Measurements from ENCODE around the gene CT83.

The CT83 gene

GRCh38 chrX:116462822-116463221 lies at the start of gene CT83:
CT83 (minus strand) TSS chrX:116462976; CDS start chrX:116462856, 120 bp downstream.
- no peak for TF ChIP-seq JUND (IDR thresholded peaks at IDR 0.05; ENCODE audit: low read depth)
- DNase-seq (ENCODE audit: low read depth in 1 of 2, low spot score in 1 of 2), result no peak
- in situ Hi-C loops (cut with HindIII; ENCODE audit: low pct_unique_long_range_greater_than_20kb, low sequenced_read_pairs), result no loop called here

GRCh38 chrX:116499780-116500179 lies 37.0 kb upstream of the CT83 start:
- TF ChIP-seq JUND (IDR thresholded peaks at IDR 0.05; ENCODE audit: low read depth), result no peak
- peak in 1 of 2 experiments; percentile 1 for DNase-seq (ENCODE audit: low read depth in 1 of 2, low spot score in 1 of 2)
- in situ Hi-C loops (cut with HindIII; ENCODE audit: low pct_unique_long_range_greater_than_20kb, low sequenced_read_pairs), result no loop called here

DNA sequence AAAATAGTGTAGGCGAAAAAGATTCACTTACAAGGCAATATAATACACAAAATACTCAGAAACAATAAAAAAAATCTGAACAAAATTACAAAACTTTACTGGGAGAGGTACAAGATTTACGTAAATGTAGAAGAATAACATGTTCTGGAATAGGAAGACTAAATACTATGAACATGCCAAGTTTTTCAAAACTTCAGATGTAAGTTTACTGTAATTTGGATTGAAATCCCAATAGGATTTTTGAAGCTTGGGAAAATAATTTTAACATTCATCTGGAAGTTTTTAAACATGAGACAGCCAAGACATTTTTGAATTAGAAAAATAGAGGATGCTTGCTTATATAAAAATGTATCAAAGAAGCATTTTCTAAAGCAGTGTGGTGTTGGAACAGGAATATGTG lies 30.5 kb upstream of the CT83 start:
- TF ChIP-seq JUND (IDR thresholded peaks at IDR 0.05; ENCODE audit: low read depth), result no peak
- DNase-seq (ENCODE audit: low read depth in 1 of 2, low spot score in 1 of 2), result no peak
- in situ Hi-C loops (cut with HindIII; ENCODE audit: low pct_unique_long_range_greater_than_20kb, low sequenced_read_pairs), result no loop called here

DNA sequence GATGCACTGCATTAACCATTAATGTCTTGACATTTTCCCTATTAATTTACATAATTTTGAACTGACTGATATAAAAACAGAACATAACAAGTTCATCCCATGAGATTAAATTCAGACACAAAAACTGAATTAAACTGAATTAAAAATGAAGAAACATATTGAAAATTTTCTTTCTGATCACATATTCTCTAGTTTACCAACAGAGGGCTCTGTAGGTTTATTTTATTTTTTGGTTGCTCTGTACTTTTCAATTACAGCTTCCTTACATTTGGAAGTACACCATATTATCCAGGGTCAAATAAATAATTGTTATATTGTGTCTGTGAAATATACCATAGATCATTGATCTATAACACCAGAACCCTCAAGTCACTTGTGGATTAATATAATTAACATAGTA lies 27.3 kb upstream of the CT83 start:
- peak in 1 of 2 experiments; percentile 6 for DNase-seq (ENCODE audit: low read depth in 1 of 2, low spot score in 1 of 2)
- in situ Hi-C loops (cut with HindIII; ENCODE audit: low pct_unique_long_range_greater_than_20kb, low sequenced_read_pairs), result no loop called here
- no peak for TF ChIP-seq JUND (IDR thresholded peaks at IDR 0.05; ENCODE audit: low read depth)

DNA sequence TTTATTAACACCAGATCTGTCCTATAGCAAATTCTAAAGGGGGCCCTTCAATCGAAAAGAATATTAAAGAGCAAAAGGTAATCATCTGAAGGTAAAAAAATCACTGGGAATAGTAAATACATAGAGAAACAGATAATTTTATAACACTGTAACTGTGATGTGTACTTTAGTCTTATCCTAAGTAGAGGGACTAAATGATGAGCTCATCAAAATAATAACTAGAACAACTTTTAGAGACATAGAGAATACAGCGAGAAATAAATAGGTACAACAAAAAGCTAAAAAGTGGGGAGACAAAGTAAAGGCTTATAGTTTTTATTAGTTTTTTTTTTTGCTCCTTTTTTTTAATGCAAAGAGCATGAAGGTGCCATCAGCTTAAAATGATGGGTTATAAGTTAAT lies 17.3 kb upstream of the CT83 start:
- in situ Hi-C loops (cut with HindIII; ENCODE audit: low pct_unique_long_range_greater_than_20kb, low sequenced_read_pairs), result no loop called here
- DNase-seq (ENCODE audit: low read depth in 1 of 2, low spot score in 1 of 2), result no peak
- no peak for TF ChIP-seq JUND (IDR thresholded peaks at IDR 0.05; ENCODE audit: low read depth)

GRCh38 chrX:116449156-116449555 lies 13.6 kb downstream of the CT83 start:
- DNase-seq (ENCODE audit: low read depth in 1 of 2, low spot score in 1 of 2), result peak in 1 of 2 experiments; percentile 1
- in situ Hi-C loops (cut with HindIII; ENCODE audit: low pct_unique_long_range_greater_than_20kb, low sequenced_read_pairs), result no loop called here
- no peak for TF ChIP-seq JUND (IDR thresholded peaks at IDR 0.05; ENCODE audit: low read depth)

GRCh38 chrX:116436358-116436816 lies 26.4 kb downstream of the CT83 start, which contains the start of gene SLC6A14:
SLC6A14 (plus strand) TSS chrX:116436606; CDS start chrX:116436710, 104 bp downstream.
- DNase-seq (ENCODE audit: low read depth in 1 of 2, low spot score in 1 of 2), result peak in 1 of 2 experiments; percentile 28
- TF ChIP-seq JUND (IDR thresholded peaks at IDR 0.05; ENCODE audit: low read depth), result no peak
- in situ Hi-C loops (cut with HindIII; ENCODE audit: low pct_unique_long_range_greater_than_20kb, low sequenced_read_pairs), result no loop called here

DNA sequence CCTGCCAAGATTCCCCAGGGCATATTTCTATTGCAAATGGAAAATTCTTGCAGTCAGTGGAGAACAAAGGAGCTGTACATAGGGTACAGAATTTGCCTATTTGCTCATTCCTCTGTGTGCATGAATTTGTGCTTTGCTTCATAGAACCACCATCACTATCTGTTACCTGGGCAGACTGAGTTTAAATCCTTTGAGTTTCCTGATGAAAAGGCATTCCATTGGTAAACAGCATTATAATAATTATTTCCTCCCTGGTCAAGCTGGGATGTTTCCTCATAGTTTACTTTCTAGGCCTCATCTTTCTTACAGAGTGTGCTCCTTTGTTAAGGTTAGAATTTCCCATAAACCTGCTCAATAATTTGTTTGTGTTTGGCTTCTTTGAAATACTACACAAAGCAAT lies 27.2 kb downstream of the CT83 start:
- DNase-seq (ENCODE audit: low read depth in 1 of 2, low spot score in 1 of 2), result peak in 1 of 2 experiments; percentile 38
- no peak for TF ChIP-seq JUND (IDR thresholded peaks at IDR 0.05; ENCODE audit: low read depth)
- in situ Hi-C loops (cut with HindIII; ENCODE audit: low pct_unique_long_range_greater_than_20kb, low sequenced_read_pairs), result no loop called here

GRCh38 chrX:116427978-116428377 lies 34.8 kb downstream of the CT83 start:
- in situ Hi-C loops (cut with HindIII; ENCODE audit: low pct_unique_long_range_greater_than_20kb, low sequenced_read_pairs), result no loop called here
- no peak for TF ChIP-seq JUND (IDR thresholded peaks at IDR 0.05; ENCODE audit: low read depth)

GRCh38 chrX:116417968-116418367 lies 44.8 kb downstream of the CT83 start:
- TF ChIP-seq JUND (IDR thresholded peaks at IDR 0.05; ENCODE audit: low read depth), result no peak
- no peak for DNase-seq (ENCODE audit: low read depth in 1 of 2, low spot score in 1 of 2)
- in situ Hi-C loops (cut with HindIII; ENCODE audit: low pct_unique_long_range_greater_than_20kb, low sequenced_read_pairs), result no loop called here

More at GRCh38 chrX:116427978-116428377, 34.8 kb downstream of the CT83 start:
- DNase-seq (ENCODE audit: low read depth in 1 of 2, low spot score in 1 of 2), result no peak

- DNase-seq (ENCODE audit: low read depth in 1 of 2, low spot score in 1 of 2), result peak in 1 of 2 experiments; percentile 42
- no peak for TF ChIP-seq JUND (IDR thresholded peaks at IDR 0.05; ENCODE audit: low read depth)
- in situ Hi-C loops (cut with HindIII; ENCODE audit: low pct_unique_long_range_greater_than_20kb, low sequenced_read_pairs), result no loop called here
Measured at GRCh38 chrX:116417214-116417613, 45.6 kb downstream of the CT83 start.

DNA sequence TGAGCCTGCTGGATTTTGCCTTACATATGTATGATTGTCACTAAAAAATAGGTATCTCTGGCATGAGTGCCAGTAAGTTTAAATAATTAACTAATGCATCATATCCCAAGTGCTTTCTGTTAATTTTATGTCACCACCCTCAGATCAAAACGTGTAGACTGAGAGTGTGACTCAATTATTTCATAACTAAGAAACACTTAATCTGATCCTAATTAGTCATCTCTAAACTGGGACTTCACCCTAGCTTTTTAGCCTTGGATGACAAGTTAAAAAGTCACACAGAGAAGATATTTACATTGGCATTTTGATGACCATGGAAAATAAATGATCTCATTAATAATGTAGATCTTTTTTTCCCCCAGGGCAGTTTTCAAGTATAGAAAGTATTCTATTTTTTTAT lies 49.5 kb downstream of the CT83 start:
- in situ Hi-C loops (cut with HindIII; ENCODE audit: low pct_unique_long_range_greater_than_20kb, low sequenced_read_pairs), result no loop called here

More for the DNA sequence above, 49.5 kb downstream of the CT83 start:
- TF ChIP-seq JUND (IDR thresholded peaks at IDR 0.05; ENCODE audit: low read depth), result no peak
- no peak for DNase-seq (ENCODE audit: low read depth in 1 of 2, low spot score in 1 of 2)

Data from T47D (cell line).